Lower lobe of right lung (tissue), 2 donors: ENCODE measurements around the gene MGMT. TPM values are rescaled to one million over a fixed set of nuclear protein-coding genes. Genes with fewer than 3 reads are reported as not detected.

Experiments
- ATAC-seq, 2 donors: fragments of 200-7000 bp; cut with Tn5 transposase; one replicate each; pipeline ENCODE4 v1.9.1; 2020 to 2022; ENCODE audit warnings: mild to moderate bottlenecking in 2 of 2, moderate library complexity in 2 of 2
- DNase-seq: peaks from one replicate; pipeline ENCODE4 v3.0.0-alpha.2; 2020
- H3K27ac ChIP-seq: fragments of 200-600 bp; one replicate; pipeline ENCODE4 v1.8.0; 2022
- H3K27me3 ChIP-seq: fragments of 200-600 bp; one replicate; pipeline ENCODE4 v1.8.0; 2022; ENCODE audit warnings: low read depth
- H3K36me3 ChIP-seq: fragments of 200-600 bp; one replicate; pipeline ENCODE4 v1.8.0; 2022; ENCODE audit warnings: mild to moderate bottlenecking
- H3K4me1 ChIP-seq: fragments of 200-600 bp; one replicate; pipeline ENCODE4 v1.8.0; 2022
- H3K4me3 ChIP-seq: fragments of 200-600 bp; one replicate; pipeline ENCODE4 v1.8.0; 2022; ENCODE audit warnings: mild to moderate bottlenecking
- H3K9me3 ChIP-seq: fragments of 200-600 bp; one replicate; pipeline ENCODE4 v1.8.0; 2022
- intact Hi-C: fragments of 100-400 bp; cut with DNase I; formaldehyde crosslinking; loops from one replicate; pipeline ENCODE4 v1.11.0; 2022
- total RNA-seq: library from RNA; stranded (reverse); fragmentation: NEBNext Ultra II Directional; extraction: Animal tissue kit (Norgen Biotek cat#: 25700); gene quantifications from one replicate; pipeline ENCODE4 v1.2.1, GENCODE V29; 2021
- TF ChIP-seq, protein P1 (sequence below): fragments of 200-600 bp; IDR thresholded peaks from one replicate; pipeline ENCODE4 v1.8.0; 2022; ENCODE audit warnings: antibody characterized with exemption, mild to moderate bottlenecking
- donor health status: DM: no; HTN: yes; CAD: no; lungs with severe emphysema.

MGMT gene
- total RNA-seq, 1 donor from 2014 or later, result 19.9 TPM

DNA sequence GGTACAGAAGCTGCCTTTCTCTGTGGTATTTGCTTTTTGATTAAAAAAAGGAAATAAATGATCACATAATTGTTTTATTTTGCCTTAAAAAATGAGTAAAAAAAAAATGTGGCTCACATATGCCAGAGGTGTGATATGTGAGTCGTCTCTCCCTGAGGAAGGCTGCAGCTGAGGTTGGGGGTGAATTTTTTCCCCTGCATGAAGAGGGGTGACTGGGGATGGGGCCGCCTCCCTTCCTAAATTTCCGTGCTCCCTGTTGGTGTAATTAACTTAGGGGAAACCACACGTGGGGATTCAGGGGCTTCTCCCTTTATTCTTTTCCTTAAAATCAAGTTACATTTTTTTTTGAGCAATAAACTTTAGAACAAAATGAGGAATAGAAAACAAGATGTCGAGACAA is 35.4 kb downstream of the MGMT start:
- H3K4me3 ChIP-seq, result no peak overlapping the region

DNA sequence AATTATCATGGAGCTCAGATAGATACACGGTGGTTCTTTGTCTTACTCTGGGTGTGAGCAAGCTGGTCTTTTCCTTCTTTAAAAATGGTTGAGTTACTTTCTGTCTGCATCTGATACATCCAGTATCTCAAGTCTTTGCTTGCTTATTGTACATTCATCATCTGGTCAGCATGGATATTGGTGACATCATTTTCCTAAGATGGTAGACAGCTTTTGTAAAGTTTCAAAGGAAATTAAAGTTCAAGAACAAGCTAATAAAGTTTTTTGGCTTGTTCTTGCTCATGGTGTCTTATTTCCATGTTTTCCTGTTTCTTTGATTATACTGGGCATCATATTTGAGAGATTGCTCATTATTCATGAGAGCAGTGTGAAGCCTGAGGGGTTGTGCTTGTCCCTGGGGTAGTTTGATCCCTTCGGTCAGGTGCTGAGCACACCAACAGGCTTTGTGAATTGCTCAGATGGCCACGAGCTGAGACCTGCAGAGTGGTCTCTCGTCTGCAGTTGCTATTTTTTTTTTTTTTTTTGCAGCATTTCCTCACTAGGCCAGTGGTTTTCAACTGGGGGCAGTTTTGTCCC is 38.5 kb downstream of the MGMT start:
- Histone ChIP-seq H3K9me3 (no peaks in the 10 kb centered on the region), H3K4me3 (no peak overlapping the region), H3K27me3 (no peaks in the 10 kb centered on the region), H3K27ac (no peak overlapping the region), H3K4me1 (no peaks in the 10 kb centered on the region), H3K36me3 (no peaks in the 10 kb centered on the region)
- TF ChIP-seq, protein P1, sequence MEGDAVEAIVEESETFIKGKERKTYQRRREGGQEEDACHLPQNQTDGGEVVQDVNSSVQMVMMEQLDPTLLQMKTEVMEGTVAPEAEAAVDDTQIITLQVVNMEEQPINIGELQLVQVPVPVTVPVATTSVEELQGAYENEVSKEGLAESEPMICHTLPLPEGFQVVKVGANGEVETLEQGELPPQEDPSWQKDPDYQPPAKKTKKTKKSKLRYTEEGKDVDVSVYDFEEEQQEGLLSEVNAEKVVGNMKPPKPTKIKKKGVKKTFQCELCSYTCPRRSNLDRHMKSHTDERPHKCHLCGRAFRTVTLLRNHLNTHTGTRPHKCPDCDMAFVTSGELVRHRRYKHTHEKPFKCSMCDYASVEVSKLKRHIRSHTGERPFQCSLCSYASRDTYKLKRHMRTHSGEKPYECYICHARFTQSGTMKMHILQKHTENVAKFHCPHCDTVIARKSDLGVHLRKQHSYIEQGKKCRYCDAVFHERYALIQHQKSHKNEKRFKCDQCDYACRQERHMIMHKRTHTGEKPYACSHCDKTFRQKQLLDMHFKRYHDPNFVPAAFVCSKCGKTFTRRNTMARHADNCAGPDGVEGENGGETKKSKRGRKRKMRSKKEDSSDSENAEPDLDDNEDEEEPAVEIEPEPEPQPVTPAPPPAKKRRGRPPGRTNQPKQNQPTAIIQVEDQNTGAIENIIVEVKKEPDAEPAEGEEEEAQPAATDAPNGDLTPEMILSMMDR, result no peak
- intact Hi-C loops, result no loop called here
- ATAC-seq (no peak), DNase-seq (no peak)

More for the DNA sequence above, 35.4 kb downstream of the MGMT start:
- no peaks in the 10 kb centered on the region for H3K9me3 ChIP-seq
- intact Hi-C loops, result no loop called here
- DNase-seq, result no peak
- ATAC-seq, result no peak
- TF ChIP-seq, protein P1, result no peak
- H3K36me3 ChIP-seq, result no peaks in the 10 kb centered on the region
- H3K4me1 ChIP-seq, result no peaks in the 10 kb centered on the region
- H3K27ac ChIP-seq, result no peak overlapping the region
- H3K27me3 ChIP-seq, result no peaks in the 10 kb centered on the region

DNA sequence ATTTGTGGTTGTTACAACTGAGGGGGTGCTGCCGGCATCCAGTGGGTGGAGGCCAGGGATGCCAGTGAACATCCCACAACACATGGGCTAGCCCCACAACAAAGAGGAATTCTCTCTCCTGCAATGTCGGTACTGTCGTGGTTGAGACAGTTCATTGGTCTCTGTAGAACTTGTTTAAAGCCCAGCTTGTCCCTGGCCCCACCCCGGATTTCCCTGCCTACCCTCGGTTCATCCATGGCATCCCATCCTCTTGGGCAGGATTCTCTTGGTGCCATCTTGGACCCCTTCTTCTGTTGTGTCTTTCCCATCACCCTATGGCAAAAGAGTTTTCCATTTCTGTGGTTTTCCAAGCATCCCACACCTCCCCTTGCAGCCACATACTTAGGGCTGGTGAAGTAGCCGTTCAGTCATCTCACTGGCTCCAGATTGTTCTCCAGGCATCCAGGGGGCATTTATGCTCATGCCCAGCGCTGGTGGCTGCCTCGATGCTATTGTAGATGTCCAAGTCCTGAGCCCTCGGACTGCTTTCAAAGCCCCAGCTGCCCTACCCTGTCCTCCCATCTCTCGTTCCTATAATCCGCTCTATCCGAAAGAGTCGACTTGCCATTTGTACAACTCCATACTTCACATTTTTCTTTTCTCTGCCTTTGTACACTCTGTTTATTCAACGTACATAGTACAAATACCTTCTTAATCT is 39.2 kb downstream of the MGMT start:
- ATAC-seq, result no peak
- TF ChIP-seq, protein P1, result no peak
- Histone ChIP-seq H3K9me3 (no peaks in the 10 kb centered on the region), H3K27ac (no peak overlapping the region), H3K27me3 (no peaks in the 10 kb centered on the region), H3K36me3 (no peaks in the 10 kb centered on the region), H3K4me1 (no peaks in the 10 kb centered on the region), H3K4me3 (no peak overlapping the region)
- DNase-seq, result no peak
- intact Hi-C loops, result no loop called here

DNA sequence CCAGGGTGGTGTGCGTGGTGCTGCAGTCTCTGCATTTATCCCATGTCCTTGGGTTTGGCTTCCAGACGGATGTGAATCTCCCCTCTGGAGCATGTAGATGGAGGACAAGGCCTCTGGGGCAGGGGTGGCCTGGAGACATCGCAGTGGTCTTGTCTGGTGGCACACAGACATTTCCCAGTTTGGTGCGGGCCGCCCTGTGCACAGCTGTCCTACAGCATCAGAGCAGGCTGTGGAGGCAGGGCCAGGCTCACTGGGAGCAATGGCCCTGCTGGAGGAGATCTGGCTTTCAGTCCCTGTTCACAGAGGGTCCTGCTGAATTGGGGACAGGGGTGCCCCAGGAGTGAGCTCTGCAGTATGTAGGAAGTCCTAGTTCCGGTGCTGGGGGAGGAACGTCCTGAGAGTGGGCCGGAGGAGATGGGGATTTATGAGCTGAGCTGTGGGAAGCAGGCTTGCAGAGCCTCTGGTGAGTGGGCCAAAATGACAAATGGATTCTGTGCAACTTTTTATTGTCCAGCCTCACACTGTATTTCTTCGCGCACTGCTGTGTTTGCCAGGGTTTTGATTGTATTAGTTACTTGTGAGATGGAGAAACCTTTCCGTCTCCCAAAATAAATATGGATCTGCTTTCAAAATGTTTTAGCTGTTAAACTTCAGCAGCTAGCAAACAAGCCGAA is 40.3 kb downstream of the MGMT start:
- intact Hi-C loops, result no loop called here
- Histone ChIP-seq H3K9me3 (no peaks in the 10 kb centered on the region), H3K27me3 (no peaks in the 10 kb centered on the region), H3K27ac (no peak overlapping the region), H3K4me3 (no peak overlapping the region), H3K4me1 (no peaks in the 10 kb centered on the region), H3K36me3 (no peaks in the 10 kb centered on the region)
- TF ChIP-seq, protein P1, result no peak
- DNase-seq (no peak), ATAC-seq (peak in 1 of 2 donors; percentile 9)

DNA sequence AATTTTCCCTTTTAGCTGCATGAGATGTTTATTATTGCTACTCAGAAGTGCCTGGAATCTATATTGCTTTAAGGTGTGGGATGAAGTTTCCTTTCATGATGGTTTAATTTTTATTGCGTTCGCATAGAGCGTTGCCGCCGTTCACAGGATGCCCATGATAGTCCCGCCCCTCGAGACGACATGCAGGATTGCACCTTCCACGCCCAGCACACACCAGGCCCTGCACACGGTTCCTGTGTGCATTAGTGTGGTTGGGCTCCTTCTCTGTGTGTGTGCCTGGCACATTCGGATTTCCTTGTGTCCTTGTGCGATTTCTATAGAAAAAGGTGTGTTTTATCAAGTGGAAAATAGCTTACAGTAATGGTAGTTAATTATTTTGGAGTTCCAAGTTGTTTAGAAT is 42.1 kb downstream of the MGMT start:
- TF ChIP-seq, protein P1, result no peak
- Histone ChIP-seq H3K27me3 (no peaks in the 10 kb centered on the region), H3K36me3 (no peaks in the 10 kb centered on the region), H3K4me1 (no peaks in the 10 kb centered on the region), H3K27ac (no peak overlapping the region), H3K4me3 (no peak overlapping the region), H3K9me3 (no peaks in the 10 kb centered on the region)
- DNase-seq (no peak), ATAC-seq (no peak)
- intact Hi-C loops, result no loop called here
